Fibroblast of lung (primary cell): ENCODE results near the gene SBF2. TPM values are rescaled to one million over a fixed set of nuclear protein-coding genes. Genes with fewer than 3 reads are reported as not detected.

Experiments used
- DNase-seq, 2 donors: peaks; one replicate each; pipeline versions ENCODE4 v3.0.0 to v3.0.0-alpha.2; 2010; ENCODE audit warnings: low read depth in 2 of 2
- H2AFZ ChIP-seq: 2 replicates; pipeline ENCODE4 v1.5.1; 2012; ENCODE audit warnings: low read length, control low read depth, inconsistent platforms
- H3K27ac ChIP-seq: 2 replicates; pipeline ENCODE4 v1.5.1; 2011; ENCODE audit warnings: low read length, control low read depth; ENCODE audit not compliant: insufficient read depth
- H3K27me3 ChIP-seq: 2 replicates; pipeline ENCODE4 v1.5.1; 2011; ENCODE audit warnings: mild to moderate bottlenecking, low read length; ENCODE audit not compliant: control insufficient read depth, insufficient read depth
- H3K36me3 ChIP-seq: 2 replicates; pipeline ENCODE4 v1.5.1; 2011; ENCODE audit warnings: low read length; ENCODE audit not compliant: control insufficient read depth, insufficient read depth
- H3K4me1 ChIP-seq: 2 replicates; pipeline ENCODE4 v1.5.1; 2011; ENCODE audit warnings: low read length; ENCODE audit not compliant: control insufficient read depth, insufficient read depth; ENCODE audit errors: extremely low read depth
- H3K4me2 ChIP-seq: 2 replicates; pipeline ENCODE4 v1.5.1; 2011; ENCODE audit warnings: low read length, control low read depth; ENCODE audit not compliant: insufficient read depth; ENCODE audit errors: extremely low read depth
- H3K4me3 ChIP-seq, 4 experiments: fragments of 200-600 bp in 1 of 4; sonication (generic) in 1 of 4; replicated peaks in 1 of 4; 2 replicates each; pipeline ENCODE4 v1.5.1; 2011 to 2016; ENCODE audit warnings: low read length in 4 of 4, low read depth in 3 of 4, mild to moderate bottlenecking in 3 of 4, control low read depth in 2 of 4, inconsistent platforms in 1 of 4, mixed read lengths in 1 of 4; ENCODE audit not compliant: insufficient read depth in 1 of 4; ENCODE audit errors: control extremely low read depth in 1 of 4
- H3K79me2 ChIP-seq: 2 replicates; pipeline ENCODE4 v1.5.1; 2012; ENCODE audit warnings: mild to moderate bottlenecking, low read length, inconsistent platforms; ENCODE audit not compliant: control insufficient read depth, insufficient read depth
- H3K9ac ChIP-seq: 2 replicates; pipeline ENCODE4 v1.5.1; 2011; ENCODE audit warnings: mild to moderate bottlenecking, low read length, control low read depth; ENCODE audit not compliant: insufficient read depth
- H3K9me3 ChIP-seq: 2 replicates; pipeline ENCODE4 v1.5.1; 2012; ENCODE audit warnings: low read depth, low read length; ENCODE audit not compliant: control insufficient read depth, insufficient read depth
- H4K20me1 ChIP-seq: 2 replicates; pipeline ENCODE4 v1.5.1; 2011; ENCODE audit warnings: low read length; ENCODE audit not compliant: control insufficient read depth, insufficient read depth; ENCODE audit errors: extremely low read depth
- EZH2 ChIP-seq: IDR thresholded peaks from 2 replicates; pipeline ENCODE4 v1.5.1; 2012; ENCODE audit warnings: low read length, control low read depth, mild to moderate bottlenecking; ENCODE audit errors: missing control alignments
- polyA plus RNA-seq, 2 donors: library from polyadenylated mRNA; depleted of rRNA in 1 of 2; stranded (reverse) in 1 of 2; unstranded in 1 of 2; fragments of >200 nt; gene quantifications; 2 replicates each; pipeline ENCODE4 v1.2.1, GENCODE V29; 2011 to 2012; ENCODE audit warnings: missing spikeins in 1 of 2
- total RNA-seq: library from RNA; depleted of rRNA; stranded (reverse); fragments of >200 nt; gene quantifications from 2 replicates; pipeline ENCODE4 v1.2.1, GENCODE V29; 2014
- TF ChIP-seq, protein P1 (sequence below), 2 donors: IDR thresholded peaks in 1 of 2; conservative IDR thresholded peaks in 1 of 2; 1 replicate in 1 of 2; 2 replicates in 1 of 2; pipeline ENCODE4 v1.5.1; 2011 to 2012; ENCODE audit warnings: low read length in 2 of 2, control low read depth in 1 of 2, inconsistent platforms in 1 of 2, low read depth in 1 of 2, mild to moderate bottlenecking in 1 of 2

SBF2 gene
- total and polyA plus RNA-seq, 2 donors (not counting 1 experiment from before 2014, with no cell fraction given): 69.4 to 95.9 TPM

DNA sequence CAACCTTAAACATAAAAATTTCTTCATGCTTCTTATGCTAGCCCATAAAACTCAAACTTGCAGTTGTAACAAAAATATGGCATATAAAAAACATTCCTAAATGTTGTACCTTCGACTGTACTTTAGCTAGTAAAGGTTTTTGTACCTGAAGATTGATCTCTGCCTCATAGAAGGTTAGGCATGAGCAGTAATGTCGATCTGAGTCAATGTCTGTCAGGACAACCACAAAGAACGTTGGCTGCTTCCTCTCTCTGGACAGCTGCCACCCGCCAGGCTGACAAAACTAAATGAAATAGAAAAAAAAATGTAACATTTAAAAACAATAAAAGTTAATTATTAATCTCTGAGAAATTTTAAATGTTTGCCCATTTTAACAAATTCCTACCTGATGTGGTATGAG, 251.3 kb downstream of the SBF2 start:
- DNase-seq: peak in 1 of 2 donors; percentile 25
- H3K36me3 ChIP-seq: no peaks in the 10 kb centered on the region

DNA sequence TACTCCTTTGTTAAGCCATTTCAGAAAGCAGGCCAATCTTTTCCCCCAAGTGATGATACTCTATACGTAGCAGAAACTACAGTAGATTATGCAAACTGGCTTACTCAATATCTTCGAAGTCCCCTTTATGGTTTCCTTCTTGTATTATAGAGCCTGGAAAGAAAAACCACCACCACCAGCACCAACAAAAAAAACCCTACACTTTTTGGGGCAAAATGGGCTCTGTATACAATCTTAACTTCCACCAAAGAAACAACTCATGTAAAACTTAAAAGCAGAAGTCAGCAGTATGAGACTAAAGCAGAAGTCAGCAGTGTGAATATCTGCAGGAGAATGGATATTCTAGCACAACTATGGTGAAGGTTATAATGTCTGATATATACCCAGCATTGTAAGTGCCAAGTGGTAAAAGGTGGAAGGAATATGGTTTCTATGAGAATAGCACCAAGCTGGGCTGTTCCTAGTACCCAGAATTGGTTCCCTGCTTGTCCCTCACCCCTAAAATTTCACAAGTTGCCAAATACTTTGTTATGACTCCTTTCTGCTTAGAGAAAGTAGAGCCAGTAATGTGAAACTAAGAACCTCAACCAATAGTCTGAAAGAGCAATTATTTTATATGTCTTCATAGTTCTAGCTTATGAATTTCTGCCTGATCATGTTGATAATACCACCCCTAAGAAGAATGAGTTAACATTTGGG, 252.1 kb downstream of the SBF2 start:
- no peak overlapping the region for H2AFZ ChIP-seq
- no peaks in the 10 kb centered on the region for H4K20me1 ChIP-seq
- no peaks in the 10 kb centered on the region for H3K36me3 ChIP-seq
- H3K4me2 ChIP-seq: no peak overlapping the region
- TF ChIP-seq, protein P1, sequence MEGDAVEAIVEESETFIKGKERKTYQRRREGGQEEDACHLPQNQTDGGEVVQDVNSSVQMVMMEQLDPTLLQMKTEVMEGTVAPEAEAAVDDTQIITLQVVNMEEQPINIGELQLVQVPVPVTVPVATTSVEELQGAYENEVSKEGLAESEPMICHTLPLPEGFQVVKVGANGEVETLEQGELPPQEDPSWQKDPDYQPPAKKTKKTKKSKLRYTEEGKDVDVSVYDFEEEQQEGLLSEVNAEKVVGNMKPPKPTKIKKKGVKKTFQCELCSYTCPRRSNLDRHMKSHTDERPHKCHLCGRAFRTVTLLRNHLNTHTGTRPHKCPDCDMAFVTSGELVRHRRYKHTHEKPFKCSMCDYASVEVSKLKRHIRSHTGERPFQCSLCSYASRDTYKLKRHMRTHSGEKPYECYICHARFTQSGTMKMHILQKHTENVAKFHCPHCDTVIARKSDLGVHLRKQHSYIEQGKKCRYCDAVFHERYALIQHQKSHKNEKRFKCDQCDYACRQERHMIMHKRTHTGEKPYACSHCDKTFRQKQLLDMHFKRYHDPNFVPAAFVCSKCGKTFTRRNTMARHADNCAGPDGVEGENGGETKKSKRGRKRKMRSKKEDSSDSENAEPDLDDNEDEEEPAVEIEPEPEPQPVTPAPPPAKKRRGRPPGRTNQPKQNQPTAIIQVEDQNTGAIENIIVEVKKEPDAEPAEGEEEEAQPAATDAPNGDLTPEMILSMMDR (conservative IDR thresholded peaks at IDR 0.05 in 1 of 2, IDR thresholded peaks at IDR 0.05 in 1 of 2; ENCODE audit: low read depth in 1 of 2, low read length in 2 of 2): no peak
- TF ChIP-seq EZH2: no peak
- DNase-seq: no peak
- no peaks in the 10 kb centered on the region for H3K79me2 ChIP-seq
- no peaks in the 10 kb centered on the region for H3K4me1 ChIP-seq
- H3K9me3 ChIP-seq: no peaks in the 10 kb centered on the region
- H3K9ac ChIP-seq: no peak overlapping the region
- H3K27me3 ChIP-seq: no peaks in the 10 kb centered on the region
- no peak overlapping the region for H3K4me3 ChIP-seq
- H3K27ac ChIP-seq: no peak overlapping the region

More for the DNA sequence above, 251.3 kb downstream of the SBF2 start:
- Histone ChIP-seq H4K20me1 (no peaks in the 10 kb centered on the region), H3K9me3 (no peaks in the 10 kb centered on the region), H3K4me2 (no peak overlapping the region), H3K4me3 (no peak overlapping the region), H3K27ac (no peak overlapping the region), H3K27me3 (no peaks in the 10 kb centered on the region), H2AFZ (no peak overlapping the region), H3K4me1 (no peaks in the 10 kb centered on the region), H3K79me2 (no peaks in the 10 kb centered on the region), H3K9ac (no peak overlapping the region)
- TF ChIP-seq EZH2: no peak
- TF ChIP-seq, protein P1 (conservative IDR thresholded peaks at IDR 0.05 in 1 of 2, IDR thresholded peaks at IDR 0.05 in 1 of 2; ENCODE audit: low read depth in 1 of 2, low read length in 2 of 2): no peak

DNA sequence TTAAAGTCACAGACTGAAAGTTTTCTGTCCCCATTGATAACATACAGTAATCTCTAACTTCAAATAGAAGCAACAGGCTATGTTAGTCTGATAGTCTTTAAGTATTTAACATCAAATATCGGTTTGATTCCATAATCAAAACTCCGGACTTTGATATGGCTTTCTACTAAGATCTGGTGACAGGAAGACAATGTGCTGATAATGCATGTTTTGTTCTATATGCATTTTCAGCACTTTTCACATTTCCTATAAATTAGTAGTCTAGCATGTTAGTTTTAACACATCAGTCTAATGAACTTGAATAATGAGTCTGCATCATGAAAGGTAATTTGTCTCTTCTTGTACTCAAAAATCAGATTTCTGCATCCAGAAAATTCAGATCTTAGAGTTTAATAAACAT, 252.7 kb downstream of the SBF2 start:
- TF ChIP-seq, protein P1 (conservative IDR thresholded peaks at IDR 0.05 in 1 of 2, IDR thresholded peaks at IDR 0.05 in 1 of 2; ENCODE audit: low read depth in 1 of 2, low read length in 2 of 2): no peak
- no peak for TF ChIP-seq EZH2
- Histone ChIP-seq H3K27me3 (no peaks in the 10 kb centered on the region), H4K20me1 (no peaks in the 10 kb centered on the region), H3K9ac (no peak overlapping the region), H3K79me2 (no peaks in the 10 kb centered on the region), H3K36me3 (no peaks in the 10 kb centered on the region), H3K4me2 (no peak overlapping the region), H3K4me1 (no peaks in the 10 kb centered on the region), H2AFZ (no peak overlapping the region), H3K9me3 (no peaks in the 10 kb centered on the region), H3K4me3 (no peak overlapping the region), H3K27ac (no peak overlapping the region)
- DNase-seq: no peak
